Measurements from ENCODE around the gene ETV4.

The ETV4 gene

GRCh38 chr17:43546319-43547188 lies at the start of gene ETV4:
Gene ETV4, minus strand, starts transcription at chr17:43546340. Its CDS starts 723 bp downstream, at chr17:43545617.
- DNase-seq (ENCODE audit: low spot score) (peak; percentile 98), FAIRE-seq (peak; percentile 87)

DNA sequence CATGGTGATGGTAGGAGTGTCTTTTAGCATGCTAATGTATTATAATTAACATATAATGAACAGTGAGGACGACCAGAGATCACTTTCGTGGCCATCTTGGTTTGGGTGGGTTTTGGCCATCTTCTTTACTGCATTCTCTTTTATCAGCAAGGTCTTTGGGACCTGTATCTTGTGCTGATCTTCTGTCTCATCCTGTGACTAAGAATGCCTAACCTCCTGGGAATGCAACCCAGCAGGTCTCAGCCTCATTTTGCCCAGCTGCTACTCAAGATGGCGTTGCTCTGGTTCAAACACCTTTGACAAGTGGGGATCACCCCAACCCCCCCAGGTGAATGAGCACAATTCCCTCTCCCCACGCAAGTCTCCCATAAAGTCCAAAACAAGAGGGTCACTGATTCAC lies 49.3 kb upstream of the ETV4 start:
- FAIRE-seq = no peak
- DNase-seq (ENCODE audit: low spot score) = no peak

DNA sequence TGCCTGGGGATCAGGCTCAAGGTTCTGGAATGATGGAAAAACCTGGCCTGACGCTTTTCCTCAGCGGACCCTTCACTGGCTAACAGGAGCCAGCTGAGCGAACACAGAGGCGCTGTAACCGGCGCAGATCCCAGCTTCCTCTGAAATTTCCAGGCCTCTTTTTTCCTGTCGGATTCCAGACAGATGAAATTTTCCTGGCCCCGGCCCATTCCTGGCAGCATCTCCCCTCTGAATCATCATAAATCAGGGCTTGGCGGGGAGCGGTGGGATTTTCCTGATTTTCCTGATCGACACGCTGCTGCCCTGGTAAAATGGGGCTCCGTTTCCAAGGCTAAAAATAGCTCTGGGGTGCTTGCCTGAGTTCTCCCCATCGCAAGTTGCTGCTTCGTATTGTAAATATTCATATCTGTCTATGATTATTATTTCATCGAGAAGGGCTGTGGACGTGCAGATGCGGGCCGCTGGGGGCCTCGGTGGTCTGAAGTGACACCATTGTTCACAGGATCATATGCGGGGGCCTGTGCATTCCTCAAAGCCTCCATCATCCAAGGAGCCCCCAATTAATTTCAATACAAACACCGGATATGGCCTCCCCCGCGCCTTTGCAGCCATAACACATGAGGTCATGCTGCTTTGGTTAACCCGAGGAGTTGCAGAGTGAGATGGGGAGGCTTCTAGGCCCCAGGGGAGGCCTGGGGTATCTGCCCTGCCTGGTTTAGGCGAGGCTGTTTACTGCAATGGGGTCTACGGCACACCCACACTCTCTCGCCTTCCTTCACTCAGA lies 45.8 kb upstream of the ETV4 start:
- DNase-seq (ENCODE audit: low spot score) (peak; percentile 88), FAIRE-seq (no peak)

DNA sequence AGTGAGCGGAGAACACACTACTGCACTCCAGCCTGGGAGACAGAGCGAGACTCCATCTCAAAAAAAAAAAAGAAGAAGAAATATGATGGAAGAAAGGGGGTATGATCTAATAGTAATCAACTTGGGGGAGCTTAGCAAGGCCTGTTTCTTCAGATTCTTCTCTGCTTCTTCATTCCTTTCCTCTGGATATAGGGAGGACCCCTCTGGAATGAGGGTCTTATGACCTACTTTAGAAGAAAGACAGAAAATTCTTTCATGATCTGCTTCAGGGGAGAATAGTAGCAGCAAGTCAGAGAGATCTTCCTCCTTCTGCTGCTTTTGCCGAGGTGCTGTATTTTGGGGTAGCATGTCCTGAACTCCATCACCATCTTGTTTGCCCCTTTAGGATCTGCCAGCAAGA lies 44.9 kb upstream of the ETV4 start:
- DNase-seq (ENCODE audit: low spot score) (no peak), FAIRE-seq (no peak)

- no peak for FAIRE-seq
- DNase-seq (ENCODE audit: low spot score) = no peak
These were observed 42.7 kb upstream of the ETV4 start for GRCh38 chr17:43588664-43589435.

DNA sequence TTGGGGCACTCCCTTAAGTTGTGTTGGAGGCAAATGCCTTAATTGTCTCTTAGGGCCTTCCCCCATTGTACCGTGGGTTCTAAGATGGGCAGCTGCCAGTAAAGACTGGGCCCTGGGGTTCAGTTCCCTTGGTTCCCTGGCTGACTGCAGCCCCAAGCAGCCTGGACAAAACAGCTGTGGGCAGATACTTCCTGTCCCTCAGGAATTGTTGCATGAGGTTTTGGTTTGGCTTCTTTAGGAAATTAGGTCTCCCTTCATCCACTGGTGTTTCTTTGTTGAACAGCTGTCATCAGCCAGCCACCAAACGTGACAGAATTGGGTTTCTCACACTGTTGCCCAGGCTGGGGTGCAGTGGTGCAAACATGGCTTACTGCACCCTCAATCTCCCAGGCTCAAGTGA lies 42.0 kb upstream of the ETV4 start:
- no peak for DNase-seq (ENCODE audit: low spot score)
- FAIRE-seq = no peak

GRCh38 chr17:43587647-43588046 lies 41.5 kb upstream of the ETV4 start:
- FAIRE-seq (peak; percentile 23), DNase-seq (ENCODE audit: low spot score) (no peak)

DNA sequence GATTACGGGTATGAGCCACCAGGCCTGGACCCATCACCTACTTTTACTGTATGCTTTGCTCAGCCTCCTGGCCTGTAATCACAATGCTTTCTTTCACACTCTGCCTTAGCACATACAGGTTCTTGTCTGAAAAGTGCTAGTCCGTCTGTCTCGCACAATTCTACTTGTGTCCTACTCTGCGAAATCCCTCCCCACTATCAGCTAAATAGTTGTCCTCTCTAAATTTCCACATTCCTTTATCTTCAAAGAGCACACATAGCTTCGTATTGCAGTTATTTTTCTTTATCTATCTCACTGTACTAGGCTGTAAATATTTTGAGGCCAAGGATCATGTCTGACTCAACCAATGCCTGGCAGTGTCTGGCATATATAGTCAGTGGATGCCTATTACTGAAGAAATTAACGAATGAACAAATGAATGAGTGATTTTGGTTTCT lies 38.5 kb upstream of the ETV4 start:
- DNase-seq (ENCODE audit: low spot score) (no peak), FAIRE-seq (no peak)

DNA sequence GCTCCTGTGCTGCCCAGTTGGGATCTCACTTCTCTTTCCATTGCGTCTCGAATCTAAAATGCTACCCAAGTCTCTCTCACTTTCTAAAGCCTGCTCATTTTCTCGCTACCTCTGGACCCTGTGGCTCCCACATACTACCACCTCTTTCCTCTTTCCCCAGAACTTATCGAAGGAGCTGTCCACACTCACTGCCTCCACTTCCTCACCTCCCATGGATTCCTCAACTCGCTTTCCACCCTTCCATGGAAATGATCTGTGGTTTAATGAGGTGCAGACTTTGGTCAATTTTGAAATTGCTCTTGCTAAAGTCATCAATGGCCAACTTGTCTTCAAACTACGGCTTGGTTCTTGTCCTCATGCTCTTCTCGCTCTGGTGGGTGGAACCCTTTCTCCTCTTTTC lies 37.2 kb upstream of the ETV4 start:
- FAIRE-seq (no peak), DNase-seq (ENCODE audit: low spot score) (no peak)

- DNase-seq (ENCODE audit: low spot score) (no peak), FAIRE-seq (no peak)
These were observed 35.5 kb upstream of the ETV4 start for GRCh38 chr17:43581613-43582012.

DNA sequence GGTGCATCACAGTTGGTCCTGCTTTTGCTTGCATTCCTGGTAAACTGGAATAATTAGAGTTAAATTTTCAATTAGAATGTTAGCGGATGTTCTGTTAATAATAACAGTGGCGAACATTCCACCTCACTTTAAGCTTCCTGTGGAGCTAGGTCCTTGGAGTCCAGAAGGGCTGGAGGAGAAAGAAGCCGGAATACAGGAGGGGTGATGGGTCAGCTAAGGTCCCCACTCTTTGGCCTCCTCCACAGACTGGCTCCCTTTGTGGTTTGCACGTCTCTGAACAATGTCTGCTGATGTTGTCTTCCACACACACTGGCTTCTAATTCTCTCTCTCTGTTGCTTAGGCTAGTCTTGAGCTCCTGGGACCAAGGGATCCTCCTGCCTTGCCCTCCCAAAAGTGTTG lies 35.0 kb upstream of the ETV4 start:
- DNase-seq (ENCODE audit: low spot score) = no peak

GRCh38 chr17:43579566-43580140 lies 33.5 kb upstream of the ETV4 start:
- peak; percentile 85 for DNase-seq (ENCODE audit: low spot score)
- peak; percentile 67 for FAIRE-seq

More for the DNA sequence above, 35.0 kb upstream of the ETV4 start:
- FAIRE-seq = peak; percentile 44

DNA sequence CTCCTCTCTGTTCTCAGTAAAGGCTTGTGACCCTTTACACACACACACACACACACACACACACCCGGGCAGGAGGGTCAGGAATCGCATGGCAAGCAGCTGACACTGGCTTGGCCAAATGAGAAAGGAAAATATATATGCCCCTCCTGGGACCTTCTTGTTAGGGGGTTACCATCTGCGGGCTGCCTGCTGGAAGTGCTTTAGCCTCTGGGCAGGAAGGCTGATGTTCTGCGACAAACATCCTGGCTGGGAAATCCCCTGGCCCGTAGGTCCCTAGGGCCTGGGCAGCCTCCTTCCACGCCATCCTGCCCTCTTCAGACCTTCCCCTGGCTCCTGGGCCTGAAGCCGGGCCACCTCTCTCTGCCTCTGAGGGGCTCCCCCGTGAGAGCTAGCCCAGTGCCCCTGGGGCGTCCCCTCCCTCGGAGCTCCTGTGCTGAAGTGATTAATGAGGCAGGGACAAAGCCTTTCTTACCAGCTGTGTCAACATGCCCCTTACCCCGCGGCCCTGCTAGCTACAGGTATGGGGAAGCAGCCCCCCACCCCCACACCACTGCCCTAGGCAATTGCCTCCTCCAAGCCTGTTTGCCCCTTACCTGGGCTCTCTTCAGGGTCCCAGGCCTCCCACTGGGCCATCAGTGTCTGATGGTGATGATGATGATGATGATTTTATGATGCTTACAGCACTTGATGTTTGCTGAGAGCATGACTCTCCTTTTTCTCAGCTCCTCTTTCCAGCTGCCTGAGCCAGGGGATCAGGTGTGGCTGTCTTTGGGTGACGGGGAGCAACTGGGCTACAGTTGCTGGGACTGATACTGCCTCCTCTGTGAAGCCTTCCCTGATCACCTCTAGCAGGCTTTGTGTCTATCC lies 32.8 kb upstream of the ETV4 start:
- FAIRE-seq (no peak), DNase-seq (ENCODE audit: low spot score) (peak; percentile 33)

GRCh38 chr17:43578404-43578698 lies 32.2 kb upstream of the ETV4 start:
- FAIRE-seq (no peak), DNase-seq (ENCODE audit: low spot score) (no peak)

- DNase-seq (ENCODE audit: low spot score) = no peak
These were observed 31.7 kb upstream of the ETV4 start for GRCh38 chr17:43577664-43578403.

GRCh38 chr17:43576563-43577229 lies 30.6 kb upstream of the ETV4 start:
- FAIRE-seq (peak; percentile 46), DNase-seq (ENCODE audit: low spot score) (peak; percentile 72)

More at GRCh38 chr17:43577664-43578403, 31.7 kb upstream of the ETV4 start:
- no peak for FAIRE-seq

DNA sequence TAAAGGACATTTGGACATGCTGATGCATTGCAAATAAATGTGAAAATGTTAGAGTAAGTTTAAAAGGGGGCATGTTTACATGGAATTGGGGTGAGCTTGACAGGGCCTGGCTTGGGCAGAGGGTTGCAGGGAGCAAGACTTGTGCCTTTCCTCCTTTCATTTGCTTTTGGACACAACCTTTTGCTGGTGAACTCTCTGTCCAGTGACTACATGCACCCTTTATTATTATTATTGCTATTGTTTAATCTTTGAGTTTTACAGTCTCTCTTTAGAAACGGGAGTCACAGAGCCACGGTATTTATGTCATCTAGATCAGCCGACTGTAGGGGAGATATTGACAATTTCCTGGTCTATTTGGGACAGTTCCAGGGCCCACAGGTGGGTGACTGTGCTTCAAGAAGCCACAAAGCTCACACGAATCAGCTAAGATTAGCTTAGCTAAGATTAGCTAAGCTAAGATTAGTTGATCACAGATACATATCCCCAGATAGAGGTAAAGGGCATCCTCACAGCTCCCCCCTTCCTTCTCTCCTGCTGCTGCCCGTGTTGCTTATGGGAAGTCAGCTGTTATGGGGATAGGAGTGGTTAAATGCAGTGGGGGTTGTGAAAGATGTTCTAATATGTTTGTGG lies 28.9 kb upstream of the ETV4 start:
- FAIRE-seq (no peak), DNase-seq (ENCODE audit: low spot score) (no peak)

DNA sequence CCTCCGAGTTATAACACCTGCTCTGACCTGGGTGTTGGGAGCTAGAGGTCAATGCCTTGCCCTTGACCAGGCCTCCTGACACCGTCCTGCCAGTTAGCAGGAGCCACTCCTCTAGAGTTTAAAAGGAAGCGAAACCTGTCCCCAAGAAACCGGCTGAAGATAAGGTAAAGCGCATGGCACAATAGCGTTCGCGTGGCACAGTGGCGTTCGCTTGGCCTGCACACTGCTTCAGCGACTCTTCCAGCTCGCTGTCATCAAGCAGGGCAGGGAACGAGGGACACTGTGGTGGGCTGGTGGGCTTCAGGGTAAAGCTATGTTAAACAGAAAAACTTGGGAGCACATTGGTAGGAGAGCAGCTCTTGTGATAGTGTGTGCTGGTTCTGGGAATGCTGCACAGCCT lies 28.2 kb upstream of the ETV4 start:
- DNase-seq (ENCODE audit: low spot score) (no peak), FAIRE-seq (no peak)
